HL-60 (cell line): ENCODE measurements around the gene RAB40B.

Source experiments
- DNase-seq, 2 experiments: peaks; one replicate each; pipeline ENCODE4 v3.0.0-alpha.2; 2010 to 2020; ENCODE audit warnings: low read depth in 1 of 2, low spot score in 1 of 2
- H3K27ac ChIP-seq: fragments of 250-450 bp; sonication (Bioruptor Pico); replicated peaks from 2 replicates; pipeline ENCODE4 v1.5.1; 2020; ENCODE audit warnings: mild to moderate bottlenecking, moderate library complexity
- H3K27me3 ChIP-seq: fragments of 250-450 bp; sonication (Bioruptor Pico); 2 replicates; pipeline ENCODE4 v1.5.1; 2021; ENCODE audit warnings: mild to moderate bottlenecking, moderate library complexity; ENCODE audit not compliant: insufficient read depth, poor library complexity, severe bottlenecking
- H3K4me3 ChIP-seq: replicated peaks from 2 replicates; pipeline ENCODE4 v1.5.1; 2011; ENCODE audit warnings: mild to moderate bottlenecking, control low read depth, low read length; ENCODE audit not compliant: insufficient read depth
- GABPA ChIP-seq: IDR thresholded peaks from 2 replicates; pipeline ENCODE4 v1.6.1; 2012; ENCODE audit warnings: low read depth
- POLR2AphosphoS5 ChIP-seq: IDR thresholded peaks from 2 replicates; pipeline ENCODE4 v1.6.1; 2012; ENCODE audit warnings: low read depth
- REST ChIP-seq: IDR thresholded peaks from 2 replicates; pipeline ENCODE4 v1.6.1; 2012; ENCODE audit warnings: low read depth; ENCODE audit not compliant: insufficient replicate concordance
- SPI1 ChIP-seq: IDR thresholded peaks from 2 replicates; pipeline ENCODE4 v1.6.1; 2012; ENCODE audit warnings: low read depth, mild to moderate bottlenecking, borderline replicate concordance
- TF ChIP-seq, protein P1 (sequence below): IDR thresholded peaks from one replicate; pipeline ENCODE4 v1.5.1; 2011; ENCODE audit warnings: low read length, control low read depth, inconsistent platforms; ENCODE audit not compliant: insufficient read depth

RAB40B gene

GRCh38 chr17:82709024-82709675, 10.7 kb upstream of the RAB40B start:
- no peak for DNase-seq
- H3K27me3 ChIP-seq = no peaks in the 10 kb centered on the region
- TF ChIP-seq GABPA (no peak), REST (no peak), SPI1 (no peak), POLR2AphosphoS5 (no peak)
- TF ChIP-seq, protein P1, sequence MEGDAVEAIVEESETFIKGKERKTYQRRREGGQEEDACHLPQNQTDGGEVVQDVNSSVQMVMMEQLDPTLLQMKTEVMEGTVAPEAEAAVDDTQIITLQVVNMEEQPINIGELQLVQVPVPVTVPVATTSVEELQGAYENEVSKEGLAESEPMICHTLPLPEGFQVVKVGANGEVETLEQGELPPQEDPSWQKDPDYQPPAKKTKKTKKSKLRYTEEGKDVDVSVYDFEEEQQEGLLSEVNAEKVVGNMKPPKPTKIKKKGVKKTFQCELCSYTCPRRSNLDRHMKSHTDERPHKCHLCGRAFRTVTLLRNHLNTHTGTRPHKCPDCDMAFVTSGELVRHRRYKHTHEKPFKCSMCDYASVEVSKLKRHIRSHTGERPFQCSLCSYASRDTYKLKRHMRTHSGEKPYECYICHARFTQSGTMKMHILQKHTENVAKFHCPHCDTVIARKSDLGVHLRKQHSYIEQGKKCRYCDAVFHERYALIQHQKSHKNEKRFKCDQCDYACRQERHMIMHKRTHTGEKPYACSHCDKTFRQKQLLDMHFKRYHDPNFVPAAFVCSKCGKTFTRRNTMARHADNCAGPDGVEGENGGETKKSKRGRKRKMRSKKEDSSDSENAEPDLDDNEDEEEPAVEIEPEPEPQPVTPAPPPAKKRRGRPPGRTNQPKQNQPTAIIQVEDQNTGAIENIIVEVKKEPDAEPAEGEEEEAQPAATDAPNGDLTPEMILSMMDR = no peak
- no peak overlapping the region for H3K27ac ChIP-seq
- no peak overlapping the region for H3K4me3 ChIP-seq

GRCh38 chr17:82705756-82706155, 7.3 kb upstream of the RAB40B start:
- no peak overlapping the region for H3K4me3 ChIP-seq
- H3K27me3 ChIP-seq = no peaks in the 10 kb centered on the region
- H3K27ac ChIP-seq = no peak overlapping the region
- TF ChIP-seq GABPA = no peak
- no peak for TF ChIP-seq SPI1
- no peak for TF ChIP-seq POLR2AphosphoS5
- TF ChIP-seq, protein P1 = no peak
- no peak for TF ChIP-seq REST
- no peak for DNase-seq

DNA sequence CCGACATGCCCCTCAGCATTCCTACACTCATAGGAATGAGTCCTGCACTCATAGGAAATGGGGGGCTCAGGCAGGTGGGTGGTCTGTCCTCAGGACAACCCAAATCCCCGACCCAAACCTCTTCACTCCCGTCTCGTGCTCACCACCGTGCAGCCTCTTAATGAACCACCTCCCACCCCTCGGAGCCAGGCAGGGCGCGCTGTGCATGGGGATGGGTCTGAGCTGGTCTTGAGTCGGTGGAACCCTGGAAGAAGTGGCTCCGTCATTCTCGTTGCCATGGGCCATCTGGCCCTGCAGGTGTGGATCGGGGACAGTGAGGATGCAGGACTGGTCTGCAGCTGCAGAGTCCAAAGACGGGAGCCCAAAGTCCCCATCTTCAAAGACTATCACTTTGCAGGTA, 6.4 kb upstream of the RAB40B start:
- Histone ChIP-seq H3K27ac (no peak overlapping the region), H3K27me3 (no peaks in the 10 kb centered on the region), H3K4me3 (no peak overlapping the region)
- DNase-seq = no peak
- TF ChIP-seq GABPA (no peak), SPI1 (no peak), POLR2AphosphoS5 (no peak), REST (no peak)
- TF ChIP-seq, protein P1 = no peak
